ENCODE results near the gene AKAP13.

The AKAP13 gene

GRCh38 chr15:85760049-85760448 is 379.6 kb downstream of the AKAP13 start:
- TF ChIP-seq, protein P1, sequence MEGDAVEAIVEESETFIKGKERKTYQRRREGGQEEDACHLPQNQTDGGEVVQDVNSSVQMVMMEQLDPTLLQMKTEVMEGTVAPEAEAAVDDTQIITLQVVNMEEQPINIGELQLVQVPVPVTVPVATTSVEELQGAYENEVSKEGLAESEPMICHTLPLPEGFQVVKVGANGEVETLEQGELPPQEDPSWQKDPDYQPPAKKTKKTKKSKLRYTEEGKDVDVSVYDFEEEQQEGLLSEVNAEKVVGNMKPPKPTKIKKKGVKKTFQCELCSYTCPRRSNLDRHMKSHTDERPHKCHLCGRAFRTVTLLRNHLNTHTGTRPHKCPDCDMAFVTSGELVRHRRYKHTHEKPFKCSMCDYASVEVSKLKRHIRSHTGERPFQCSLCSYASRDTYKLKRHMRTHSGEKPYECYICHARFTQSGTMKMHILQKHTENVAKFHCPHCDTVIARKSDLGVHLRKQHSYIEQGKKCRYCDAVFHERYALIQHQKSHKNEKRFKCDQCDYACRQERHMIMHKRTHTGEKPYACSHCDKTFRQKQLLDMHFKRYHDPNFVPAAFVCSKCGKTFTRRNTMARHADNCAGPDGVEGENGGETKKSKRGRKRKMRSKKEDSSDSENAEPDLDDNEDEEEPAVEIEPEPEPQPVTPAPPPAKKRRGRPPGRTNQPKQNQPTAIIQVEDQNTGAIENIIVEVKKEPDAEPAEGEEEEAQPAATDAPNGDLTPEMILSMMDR (IDR thresholded peaks at IDR 0.05; ENCODE audit: low read depth, low read length, missing control alignments), result no peak
- H3K4me3 ChIP-seq (replicated peaks; ENCODE audit: low read depth, low read length), result no peak overlapping the region

GRCh38 chr15:85760531-85761371 is 380.3 kb downstream of the AKAP13 start:
- TF ChIP-seq, protein P1 (IDR thresholded peaks at IDR 0.05; ENCODE audit: low read depth, low read length, missing control alignments), result no peak
- H3K4me3 ChIP-seq (replicated peaks; ENCODE audit: low read depth, low read length), result no peak overlapping the region
- DNase-seq (ENCODE audit: extremely low read depth, low read depth), result no peak

More at GRCh38 chr15:85760049-85760448, 379.6 kb downstream of the AKAP13 start:
- no peak for DNase-seq (ENCODE audit: extremely low read depth, low read depth)

- no peak for DNase-seq (ENCODE audit: extremely low read depth, low read depth)
- no peak overlapping the region for H3K4me3 ChIP-seq (replicated peaks; ENCODE audit: low read depth, low read length)
- TF ChIP-seq, protein P1 (IDR thresholded peaks at IDR 0.05; ENCODE audit: low read depth, low read length, missing control alignments), result no peak
Observed at GRCh38 chr15:85761635-85762034, 381.2 kb downstream of the AKAP13 start.

- DNase-seq (ENCODE audit: extremely low read depth, low read depth), result no peak
- TF ChIP-seq, protein P1 (IDR thresholded peaks at IDR 0.05; ENCODE audit: low read depth, low read length, missing control alignments), result no peak
- H3K4me3 ChIP-seq (replicated peaks; ENCODE audit: low read depth, low read length), result no peak overlapping the region
Observed at GRCh38 chr15:85762039-85762755, 381.8 kb downstream of the AKAP13 start.

GRCh38 chr15:85762756-85763127 is 382.3 kb downstream of the AKAP13 start:
- H3K4me3 ChIP-seq (replicated peaks; ENCODE audit: low read depth, low read length), result no peak overlapping the region
- TF ChIP-seq, protein P1 (IDR thresholded peaks at IDR 0.05; ENCODE audit: low read depth, low read length, missing control alignments), result no peak
- DNase-seq (ENCODE audit: extremely low read depth, low read depth), result no peak

GRCh38 chr15:85763157-85763556 is 382.8 kb downstream of the AKAP13 start:
- TF ChIP-seq, protein P1 (IDR thresholded peaks at IDR 0.05; ENCODE audit: low read depth, low read length, missing control alignments), result no peak
- DNase-seq (ENCODE audit: extremely low read depth, low read depth), result no peak
- no peak overlapping the region for H3K4me3 ChIP-seq (replicated peaks; ENCODE audit: low read depth, low read length)
